Measurements from ENCODE around the gene CDK5RAP3.
"Not testable (repeated sequence)": the region's sequence is repeated elsewhere in the genome, so short reads cannot be mapped to it uniquely, and the experiment has no call there.

The CDK5RAP3 gene

DNA sequence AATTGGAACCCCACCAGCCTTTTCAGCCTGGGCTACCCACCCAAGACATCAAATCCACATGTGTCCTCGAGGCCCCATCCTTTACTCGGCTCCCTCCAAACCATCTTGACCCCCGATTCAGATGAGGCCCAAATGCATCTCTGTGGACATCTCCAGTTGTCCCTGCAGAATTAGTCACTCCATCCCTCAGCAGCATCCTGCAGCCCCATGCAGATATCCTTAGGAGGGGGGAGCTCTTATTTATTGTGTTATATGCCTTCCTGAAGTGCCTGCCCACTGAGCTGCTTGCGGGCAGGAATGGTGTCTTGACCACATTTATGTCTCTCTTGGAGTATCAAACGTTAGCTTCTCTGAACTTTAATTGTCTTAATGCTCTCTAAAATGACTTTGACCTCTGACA, 15.6 kb downstream of the CDK5RAP3 start:
- Histone ChIP-seq H3K4me1 (ENCODE audit: control insufficient read depth in 5 of 5, insufficient read depth in 5 of 5, low read length in 5 of 5) (peaks cover 0 to 21% (median 10%) of the 10 kb centered on the region in 5 donors), H3K9ac (ENCODE audit: low read length in 5 of 5) (no peak overlapping the region), H3K27me3 (ENCODE audit: control insufficient read depth in 5 of 5, insufficient read depth in 4 of 5, low read length in 5 of 5) (no peaks in the 10 kb centered on the region), H3K9me3 (ENCODE audit: control insufficient read depth in 5 of 5, low read length in 5 of 5) (no peaks in the 10 kb centered on the region), H3K36me3 (ENCODE audit: control insufficient read depth in 5 of 5, insufficient read depth in 5 of 5, low read length in 5 of 5) (peaks cover 0 to 28% (median 20%) of the 10 kb centered on the region in 5 donors), H3K27ac (ENCODE audit: low read depth, low read length) (no peak overlapping the region), H3K4me3 (ENCODE audit: low read depth in 1 of 5, low read length in 5 of 5) (no peak overlapping the region)

DNA sequence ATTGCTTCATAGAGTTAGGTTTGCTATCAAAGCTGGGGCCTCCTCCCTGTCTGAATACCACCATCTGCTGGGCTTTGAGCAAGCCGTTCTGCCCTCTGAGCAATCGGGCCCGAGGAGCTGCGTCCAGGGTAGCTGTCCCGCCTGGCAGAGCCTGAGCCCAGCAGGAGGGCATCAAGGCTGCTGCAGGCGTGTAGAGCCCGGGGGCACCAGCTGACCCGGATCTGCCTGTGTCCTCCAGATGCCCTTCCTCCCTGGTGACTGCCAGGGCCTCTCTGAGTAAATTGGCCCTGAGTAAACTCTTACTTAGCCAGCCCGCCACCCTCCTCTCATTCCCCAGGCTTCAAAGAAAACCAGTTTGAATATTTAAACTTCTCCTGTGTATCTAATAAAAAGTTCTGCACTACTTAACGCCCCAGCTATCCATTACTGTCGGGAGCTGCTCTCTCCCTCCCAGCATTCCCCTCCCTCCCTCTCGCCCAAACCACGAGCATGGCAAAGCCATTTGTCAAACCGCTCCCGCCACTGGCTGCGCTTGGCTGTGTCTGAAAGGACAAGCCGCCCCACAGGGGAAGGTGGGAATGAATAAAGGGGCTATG, 16.4 kb downstream of the CDK5RAP3 start:
- Histone ChIP-seq H3K27me3 (ENCODE audit: control insufficient read depth in 5 of 5, insufficient read depth in 4 of 5, low read length in 5 of 5) (no peaks in the 10 kb centered on the region), H3K4me3 (ENCODE audit: low read depth in 1 of 5, low read length in 5 of 5) (no peak overlapping the region), H3K4me1 (ENCODE audit: control insufficient read depth in 5 of 5, insufficient read depth in 5 of 5, low read length in 5 of 5) (peaks cover 0 to 16% (median 10%) of the 10 kb centered on the region in 5 donors), H3K36me3 (ENCODE audit: control insufficient read depth in 5 of 5, insufficient read depth in 5 of 5, low read length in 5 of 5) (peaks cover 0 to 20% (median 12%) of the 10 kb centered on the region in 5 donors), H3K9ac (ENCODE audit: low read length in 5 of 5) (no peak overlapping the region), H3K9me3 (ENCODE audit: control insufficient read depth in 5 of 5, low read length in 5 of 5) (no peaks in the 10 kb centered on the region), H3K27ac (ENCODE audit: low read depth, low read length) (no peak overlapping the region)

DNA sequence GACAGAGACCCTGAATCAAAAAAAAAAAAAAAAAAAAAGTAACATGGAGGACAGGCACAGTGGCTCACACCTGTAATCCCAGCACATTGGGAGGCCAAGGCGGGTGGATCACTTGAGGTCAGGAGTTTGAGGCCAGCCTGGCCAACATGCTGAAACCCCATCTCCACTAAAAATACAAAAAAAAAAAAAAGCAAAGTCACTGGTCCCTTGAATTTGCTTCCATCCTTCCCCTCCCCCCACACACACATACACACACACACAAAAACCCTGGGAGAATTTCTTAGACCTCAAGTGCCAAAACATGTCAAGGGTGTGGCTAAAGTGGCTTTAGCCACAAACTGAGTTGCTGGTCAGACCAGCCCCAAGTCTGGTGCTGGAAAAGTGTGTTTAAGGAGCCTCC, 17.5 kb downstream of the CDK5RAP3 start:
- not testable (repeated sequence) for H3K27ac ChIP-seq (ENCODE audit: low read depth, low read length); H3K9me3 ChIP-seq (ENCODE audit: control insufficient read depth in 5 of 5, low read length in 5 of 5); H3K36me3 ChIP-seq (ENCODE audit: control insufficient read depth in 5 of 5, insufficient read depth in 5 of 5, low read length in 5 of 5); H3K9ac ChIP-seq (ENCODE audit: low read length in 5 of 5); H3K4me3 ChIP-seq (ENCODE audit: low read depth in 1 of 5, low read length in 5 of 5); H3K27me3 ChIP-seq (ENCODE audit: control insufficient read depth in 5 of 5, insufficient read depth in 4 of 5, low read length in 5 of 5); H3K4me1 ChIP-seq (ENCODE audit: control insufficient read depth in 5 of 5, insufficient read depth in 5 of 5, low read length in 5 of 5)

DNA sequence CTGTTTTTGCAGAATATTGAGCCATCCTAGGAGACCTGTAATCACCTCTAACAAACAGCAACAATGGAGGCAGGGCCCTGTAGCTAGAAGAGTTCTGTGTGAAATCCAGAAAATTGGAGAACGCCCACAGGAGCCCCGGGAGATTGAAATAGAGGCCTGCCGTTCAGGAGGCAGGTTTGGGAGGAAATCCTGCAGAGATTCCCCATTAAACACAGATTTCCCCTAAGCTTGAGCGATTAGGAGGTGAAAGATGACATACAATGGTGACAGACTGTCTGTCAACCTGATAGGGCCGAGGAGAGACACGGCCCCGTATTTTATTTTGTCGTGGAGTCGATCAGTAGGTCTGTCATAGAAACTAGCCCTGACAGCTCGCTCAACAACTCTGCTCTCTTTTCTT, 18.2 kb downstream of the CDK5RAP3 start:
- Histone ChIP-seq H3K4me3 (ENCODE audit: low read depth in 1 of 5, low read length in 5 of 5) (no peak overlapping the region), H3K27ac (ENCODE audit: low read depth, low read length) (no peak overlapping the region), H3K4me1 (ENCODE audit: control insufficient read depth in 5 of 5, insufficient read depth in 5 of 5, low read length in 5 of 5) (peaks cover 0 to 5% (median 2%) of the 10 kb centered on the region in 5 donors), H3K9ac (ENCODE audit: low read length in 5 of 5) (no peak overlapping the region), H3K27me3 (ENCODE audit: control insufficient read depth in 5 of 5, insufficient read depth in 4 of 5, low read length in 5 of 5) (peaks cover 0 to 4% (median 0%) of the 10 kb centered on the region in 5 donors), H3K9me3 (ENCODE audit: control insufficient read depth in 5 of 5, low read length in 5 of 5) (no peaks in the 10 kb centered on the region), H3K36me3 (ENCODE audit: control insufficient read depth in 5 of 5, insufficient read depth in 5 of 5, low read length in 5 of 5) (peaks cover 0 to 4% (median 0%) of the 10 kb centered on the region in 5 donors)

DNA sequence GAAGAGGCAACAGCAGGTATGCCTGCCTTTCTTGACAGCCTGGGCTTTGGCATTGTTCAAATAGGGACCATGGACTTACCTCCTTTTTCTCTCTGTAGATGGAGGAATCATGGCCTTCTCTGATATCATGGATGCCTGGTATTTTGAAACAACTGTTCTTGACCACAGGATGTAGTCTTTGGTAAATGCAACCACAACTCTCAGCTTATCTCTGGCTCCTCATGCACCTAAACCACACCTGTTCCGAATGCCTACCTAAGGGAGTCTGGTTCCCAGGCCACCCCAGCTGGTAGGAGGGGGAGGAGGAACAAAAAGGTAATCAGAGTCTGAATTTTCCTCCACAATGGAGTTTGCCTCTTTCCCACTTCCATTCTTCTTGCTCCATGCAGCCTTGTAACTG, 18.8 kb downstream of the CDK5RAP3 start:
- Histone ChIP-seq H3K9ac (ENCODE audit: low read length in 5 of 5) (no peak overlapping the region), H3K4me1 (ENCODE audit: control insufficient read depth in 5 of 5, insufficient read depth in 5 of 5, low read length in 5 of 5) (peaks cover 0 to 5% (median 2%) of the 10 kb centered on the region in 5 donors), H3K36me3 (ENCODE audit: control insufficient read depth in 5 of 5, insufficient read depth in 5 of 5, low read length in 5 of 5) (no peaks in the 10 kb centered on the region), H3K4me3 (ENCODE audit: low read depth in 1 of 5, low read length in 5 of 5) (no peak overlapping the region), H3K9me3 (ENCODE audit: control insufficient read depth in 5 of 5, low read length in 5 of 5) (no peaks in the 10 kb centered on the region), H3K27me3 (ENCODE audit: control insufficient read depth in 5 of 5, insufficient read depth in 4 of 5, low read length in 5 of 5) (peaks cover 0 to 4% (median 0%) of the 10 kb centered on the region in 5 donors), H3K27ac (ENCODE audit: low read depth, low read length) (no peak overlapping the region)

DNA sequence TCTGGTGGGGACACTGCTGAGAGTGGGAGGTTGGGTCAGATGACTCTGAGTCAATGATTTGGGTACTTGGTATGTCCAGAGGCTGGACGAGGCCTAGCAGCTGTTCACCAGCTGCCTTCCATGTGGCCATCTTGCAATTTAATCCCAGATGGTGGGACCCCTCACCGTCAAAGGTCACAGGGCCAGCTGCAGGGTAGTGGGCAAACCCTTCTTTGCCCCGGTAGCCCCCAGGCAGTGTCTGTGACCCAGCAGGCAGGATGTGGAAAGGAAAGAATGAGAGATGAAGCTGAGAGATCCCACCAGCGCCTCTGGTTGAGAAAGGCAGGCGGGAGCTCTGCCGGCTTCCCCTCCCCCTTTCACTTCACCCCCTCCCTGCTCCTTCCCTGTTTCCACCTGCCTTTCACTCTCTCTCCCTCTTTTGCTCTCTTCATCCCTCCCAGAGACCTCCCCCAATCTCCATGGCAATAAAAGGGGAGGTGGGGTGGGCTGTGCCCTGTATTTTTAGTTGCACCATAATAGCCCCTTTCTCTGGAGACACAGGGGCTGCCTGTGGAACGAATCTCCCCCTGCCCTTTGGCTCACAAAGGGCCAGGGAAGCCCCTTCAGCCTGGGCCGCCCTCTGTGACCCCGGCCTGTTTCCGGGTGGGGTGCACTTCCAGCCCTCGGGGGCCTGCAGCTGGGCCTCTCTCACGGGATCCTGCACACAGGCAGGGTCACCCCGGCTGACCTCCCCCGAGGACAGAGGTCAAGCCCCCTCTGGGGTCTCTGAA, 20.2 kb downstream of the CDK5RAP3 start:
- H3K4me1 ChIP-seq (ENCODE audit: control insufficient read depth in 5 of 5, insufficient read depth in 5 of 5, low read length in 5 of 5) = peaks cover 0 to 5% (median 2%) of the 10 kb centered on the region in 5 donors
- peaks cover 0 to 8% (median 5%) of the 10 kb centered on the region in 5 donors for H3K27me3 ChIP-seq (ENCODE audit: control insufficient read depth in 5 of 5, insufficient read depth in 4 of 5, low read length in 5 of 5)
- no peaks in the 10 kb centered on the region for H3K9me3 ChIP-seq (ENCODE audit: control insufficient read depth in 5 of 5, low read length in 5 of 5)
- H3K36me3 ChIP-seq (ENCODE audit: control insufficient read depth in 5 of 5, insufficient read depth in 5 of 5, low read length in 5 of 5) = no peaks in the 10 kb centered on the region
- no peak overlapping the region for H3K4me3 ChIP-seq (ENCODE audit: low read depth in 1 of 5, low read length in 5 of 5)
- H3K27ac ChIP-seq (ENCODE audit: low read depth, low read length) = no peak overlapping the region
- H3K9ac ChIP-seq (ENCODE audit: low read length in 5 of 5) = no peak overlapping the region

DNA sequence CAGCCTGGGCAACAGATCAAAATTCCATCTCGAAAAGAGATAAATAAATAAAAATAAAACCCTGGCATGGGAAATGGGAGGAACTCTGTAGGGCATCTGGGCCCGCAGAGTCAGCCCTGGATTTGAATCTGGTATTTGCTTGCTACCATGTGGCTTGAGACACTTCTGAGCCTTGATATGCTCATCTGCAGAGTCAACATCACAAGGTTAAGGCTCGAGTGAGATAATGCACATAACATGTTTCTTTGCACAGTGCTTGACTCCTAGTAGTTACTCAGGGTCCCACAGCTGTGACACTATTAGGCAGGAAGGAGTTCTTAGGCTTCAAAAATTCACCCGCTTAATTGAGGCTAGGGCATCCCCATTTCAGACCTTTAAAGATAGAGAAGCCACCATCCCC, 21.3 kb downstream of the CDK5RAP3 start:
- Histone ChIP-seq H3K36me3 (ENCODE audit: control insufficient read depth in 5 of 5, insufficient read depth in 5 of 5, low read length in 5 of 5) (no peaks in the 10 kb centered on the region), H3K27me3 (ENCODE audit: control insufficient read depth in 5 of 5, insufficient read depth in 4 of 5, low read length in 5 of 5) (peaks cover 0 to 8% (median 5%) of the 10 kb centered on the region in 5 donors)

DNA sequence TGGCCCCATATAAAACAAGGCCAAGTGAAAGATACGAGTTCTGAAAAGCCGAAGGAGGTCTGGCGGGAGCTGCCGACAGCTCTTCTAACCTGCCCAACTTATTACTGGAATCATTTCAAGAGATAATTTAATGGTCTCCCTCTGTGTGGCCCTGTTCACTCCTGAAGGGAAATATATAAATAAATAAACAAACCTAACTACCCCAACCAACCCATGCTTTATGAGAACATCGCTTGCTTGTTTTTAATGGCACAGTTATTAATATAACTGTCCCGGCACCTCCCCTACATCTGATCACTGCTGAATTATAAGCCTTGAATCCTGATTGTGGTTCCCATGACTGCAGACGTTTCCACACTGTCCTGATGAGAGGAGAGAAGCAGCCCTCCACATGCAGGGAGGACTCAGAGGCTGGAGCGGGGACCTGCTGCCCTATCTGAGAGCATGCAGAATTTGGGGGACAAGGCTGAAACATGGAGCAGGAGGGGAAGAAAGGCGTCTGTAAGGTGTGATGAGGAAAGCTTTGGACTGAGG, 22.2 kb downstream of the CDK5RAP3 start:
- Histone ChIP-seq H3K27ac (ENCODE audit: low read depth, low read length) (no peak overlapping the region), H3K36me3 (ENCODE audit: control insufficient read depth in 5 of 5, insufficient read depth in 5 of 5, low read length in 5 of 5) (no peaks in the 10 kb centered on the region), H3K4me3 (ENCODE audit: low read depth in 1 of 5, low read length in 5 of 5) (no peak overlapping the region), H3K27me3 (ENCODE audit: control insufficient read depth in 5 of 5, insufficient read depth in 4 of 5, low read length in 5 of 5) (peaks cover 0 to 8% (median 6%) of the 10 kb centered on the region in 5 donors), H3K9ac (ENCODE audit: low read length in 5 of 5) (no peak overlapping the region), H3K4me1 (ENCODE audit: control insufficient read depth in 5 of 5, insufficient read depth in 5 of 5, low read length in 5 of 5) (peaks cover 0 to 4% (median 0%) of the 10 kb centered on the region in 5 donors), H3K9me3 (ENCODE audit: control insufficient read depth in 5 of 5, low read length in 5 of 5) (no peaks in the 10 kb centered on the region)

More for the DNA sequence above, 21.3 kb downstream of the CDK5RAP3 start:
- Histone ChIP-seq H3K4me1 (ENCODE audit: control insufficient read depth in 5 of 5, insufficient read depth in 5 of 5, low read length in 5 of 5) (peaks cover 0 to 4% (median 2%) of the 10 kb centered on the region in 5 donors), H3K27ac (ENCODE audit: low read depth, low read length) (no peak overlapping the region), H3K9me3 (ENCODE audit: control insufficient read depth in 5 of 5, low read length in 5 of 5) (no peaks in the 10 kb centered on the region), H3K4me3 (ENCODE audit: low read depth in 1 of 5, low read length in 5 of 5) (no peak overlapping the region), H3K9ac (ENCODE audit: low read length in 5 of 5) (no peak overlapping the region)

DNA sequence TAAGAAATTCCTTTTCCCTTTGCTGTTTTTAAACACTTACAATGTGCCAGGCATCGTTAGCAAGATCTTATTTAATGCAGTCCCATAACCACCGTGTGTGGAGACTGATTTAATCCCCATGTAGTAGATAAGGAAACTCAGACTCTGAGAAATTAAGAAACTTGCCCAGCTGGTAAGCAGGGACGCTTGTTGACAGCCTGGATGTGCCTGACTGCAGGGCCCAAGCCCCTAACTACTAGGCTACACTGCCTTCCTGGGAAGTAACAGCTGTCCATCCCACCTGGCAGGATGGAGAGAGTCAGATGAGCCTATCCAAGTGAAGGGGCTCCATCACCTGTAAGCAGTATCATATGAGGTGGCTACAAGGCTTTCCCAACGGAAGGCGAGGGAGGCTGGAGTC, 23.1 kb downstream of the CDK5RAP3 start:
- H3K9ac ChIP-seq (ENCODE audit: low read length in 5 of 5) = no peak overlapping the region
- no peak overlapping the region for H3K4me3 ChIP-seq (ENCODE audit: low read depth in 1 of 5, low read length in 5 of 5)

DNA sequence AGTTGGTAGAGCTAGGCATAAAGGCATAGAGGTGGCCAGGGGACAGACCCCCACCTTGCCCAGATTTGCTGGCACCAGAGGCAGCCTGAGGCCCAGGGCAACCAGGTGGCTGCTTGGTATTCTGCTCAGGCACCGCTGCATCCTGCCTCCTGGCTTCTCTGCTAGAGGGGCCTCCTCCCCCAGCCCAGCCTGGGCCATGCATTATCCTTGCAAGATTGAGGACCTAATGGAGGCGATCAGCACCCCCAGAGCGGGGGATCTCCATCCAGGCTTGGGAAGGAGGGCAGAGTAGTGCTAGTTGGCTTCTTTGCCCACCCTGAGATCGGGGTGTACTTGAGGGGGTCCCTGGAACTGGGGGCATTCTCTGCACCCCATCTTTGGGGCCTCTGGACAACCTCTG, 23.8 kb downstream of the CDK5RAP3 start:
- H3K4me1 ChIP-seq (ENCODE audit: control insufficient read depth in 5 of 5, insufficient read depth in 5 of 5, low read length in 5 of 5) = peaks cover 0 to 4% (median 0%) of the 10 kb centered on the region in 5 donors
- H3K27ac ChIP-seq (ENCODE audit: low read depth, low read length) = no peak overlapping the region
- H3K9ac ChIP-seq (ENCODE audit: low read length in 5 of 5) = no peak overlapping the region
- H3K4me3 ChIP-seq (ENCODE audit: low read depth in 1 of 5, low read length in 5 of 5) = no peak overlapping the region
- H3K27me3 ChIP-seq (ENCODE audit: control insufficient read depth in 5 of 5, insufficient read depth in 4 of 5, low read length in 5 of 5) = peaks cover 0 to 8% (median 6%) of the 10 kb centered on the region in 5 donors
- no peaks in the 10 kb centered on the region for H3K36me3 ChIP-seq (ENCODE audit: control insufficient read depth in 5 of 5, insufficient read depth in 5 of 5, low read length in 5 of 5)
- H3K9me3 ChIP-seq (ENCODE audit: control insufficient read depth in 5 of 5, low read length in 5 of 5) = no peaks in the 10 kb centered on the region

More for the DNA sequence above, 23.1 kb downstream of the CDK5RAP3 start:
- no peaks in the 10 kb centered on the region for H3K9me3 ChIP-seq (ENCODE audit: control insufficient read depth in 5 of 5, low read length in 5 of 5)
- no peaks in the 10 kb centered on the region for H3K36me3 ChIP-seq (ENCODE audit: control insufficient read depth in 5 of 5, insufficient read depth in 5 of 5, low read length in 5 of 5)
- H3K27ac ChIP-seq (ENCODE audit: low read depth, low read length) = no peak overlapping the region
- H3K27me3 ChIP-seq (ENCODE audit: control insufficient read depth in 5 of 5, insufficient read depth in 4 of 5, low read length in 5 of 5) = peaks cover 0 to 8% (median 6%) of the 10 kb centered on the region in 5 donors
- H3K4me1 ChIP-seq (ENCODE audit: control insufficient read depth in 5 of 5, insufficient read depth in 5 of 5, low read length in 5 of 5) = peaks cover 0 to 4% (median 0%) of the 10 kb centered on the region in 5 donors
